ENCODE results near the gene CST4. TPM values are rescaled to one million over a fixed set of nuclear protein-coding genes. Genes with fewer than 3 reads are reported as not detected.
"Not testable (repeated sequence)": the region's sequence is repeated elsewhere in the genome, so short reads cannot be mapped to it uniquely, and the experiment has no call there.

CST4 gene, protein sequence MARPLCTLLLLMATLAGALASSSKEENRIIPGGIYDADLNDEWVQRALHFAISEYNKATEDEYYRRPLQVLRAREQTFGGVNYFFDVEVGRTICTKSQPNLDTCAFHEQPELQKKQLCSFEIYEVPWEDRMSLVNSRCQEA
- not detected in 2 replicates for total RNA-seq

GRCh38 chr20:23688684-23689398, at the start of gene CST4:
Gene CST4, minus strand, starts transcription at chr20:23689038. Its CDS starts 69 bp downstream, at chr20:23688969.
- H3K27me3 ChIP-seq (ENCODE audit: control insufficient read depth, insufficient read depth, low read length); H3K36me3 ChIP-seq (ENCODE audit: control insufficient read depth, insufficient read depth, low read length); H3K4me3 ChIP-seq (ENCODE audit: low read depth, low read length); DNase-seq (ENCODE audit: low read depth): not testable (repeated sequence)

GRCh38 chr20:23735391-23735790, 46.6 kb upstream of the CST4 start:
- H3K36me3 ChIP-seq (ENCODE audit: control insufficient read depth, insufficient read depth, low read length); DNase-seq (ENCODE audit: low read depth); H3K27me3 ChIP-seq (ENCODE audit: control insufficient read depth, insufficient read depth, low read length); H3K4me3 ChIP-seq (ENCODE audit: low read depth, low read length): not testable (repeated sequence)

DNA sequence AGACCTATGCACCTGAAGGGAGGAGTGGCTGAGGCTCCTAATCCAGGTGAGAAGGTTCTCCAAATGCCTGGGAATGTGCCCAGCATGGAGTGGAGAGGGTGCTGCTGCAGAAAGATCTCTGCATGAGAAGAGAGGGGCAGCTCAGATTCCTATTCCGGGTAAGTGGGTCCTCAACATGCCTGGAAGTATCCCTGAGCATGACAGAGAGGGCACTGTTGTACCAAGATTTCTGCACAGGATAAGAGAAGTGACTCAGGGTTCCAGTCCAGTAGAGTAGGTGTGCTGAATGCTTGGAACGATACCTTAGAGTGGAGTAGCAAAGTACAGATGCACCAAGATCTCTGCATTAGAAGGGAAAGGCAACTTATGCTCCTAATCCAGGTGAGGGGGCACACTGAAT, 46.1 kb upstream of the CST4 start:
- H3K27me3 ChIP-seq (ENCODE audit: control insufficient read depth, insufficient read depth, low read length); H3K4me3 ChIP-seq (ENCODE audit: low read depth, low read length); DNase-seq (ENCODE audit: low read depth); H3K36me3 ChIP-seq (ENCODE audit: control insufficient read depth, insufficient read depth, low read length): not testable (repeated sequence)

DNA sequence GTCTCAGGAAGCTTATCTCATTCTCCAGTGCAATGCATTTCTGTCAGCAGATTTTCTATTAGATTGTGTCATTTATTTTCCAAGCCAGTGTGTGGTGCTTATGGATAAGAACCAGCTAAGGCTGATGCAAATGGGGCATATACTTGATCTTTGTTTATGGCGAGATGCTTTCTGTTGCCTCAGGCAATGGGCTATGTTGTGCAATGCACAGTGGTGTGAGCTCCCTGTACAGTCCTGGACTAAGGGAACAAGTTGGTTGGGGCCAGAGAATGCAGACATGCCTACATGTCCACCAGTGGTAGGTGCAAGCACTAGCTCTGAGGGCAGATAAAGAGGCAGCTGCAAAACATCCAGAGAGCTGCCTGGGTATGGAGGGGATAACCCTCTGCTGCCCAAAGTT, 45.6 kb upstream of the CST4 start:
- not testable (repeated sequence) for H3K4me3 ChIP-seq (ENCODE audit: low read depth, low read length); H3K36me3 ChIP-seq (ENCODE audit: control insufficient read depth, insufficient read depth, low read length); H3K27me3 ChIP-seq (ENCODE audit: control insufficient read depth, insufficient read depth, low read length); DNase-seq (ENCODE audit: low read depth)

- Histone ChIP-seq H3K36me3 (ENCODE audit: control insufficient read depth, insufficient read depth, low read length) (no peaks in the 10 kb centered on the region), H3K4me3 (ENCODE audit: low read depth, low read length) (no peak overlapping the region), H3K27me3 (ENCODE audit: control insufficient read depth, insufficient read depth, low read length) (no peaks in the 10 kb centered on the region)
- TF ChIP-seq, protein P1, sequence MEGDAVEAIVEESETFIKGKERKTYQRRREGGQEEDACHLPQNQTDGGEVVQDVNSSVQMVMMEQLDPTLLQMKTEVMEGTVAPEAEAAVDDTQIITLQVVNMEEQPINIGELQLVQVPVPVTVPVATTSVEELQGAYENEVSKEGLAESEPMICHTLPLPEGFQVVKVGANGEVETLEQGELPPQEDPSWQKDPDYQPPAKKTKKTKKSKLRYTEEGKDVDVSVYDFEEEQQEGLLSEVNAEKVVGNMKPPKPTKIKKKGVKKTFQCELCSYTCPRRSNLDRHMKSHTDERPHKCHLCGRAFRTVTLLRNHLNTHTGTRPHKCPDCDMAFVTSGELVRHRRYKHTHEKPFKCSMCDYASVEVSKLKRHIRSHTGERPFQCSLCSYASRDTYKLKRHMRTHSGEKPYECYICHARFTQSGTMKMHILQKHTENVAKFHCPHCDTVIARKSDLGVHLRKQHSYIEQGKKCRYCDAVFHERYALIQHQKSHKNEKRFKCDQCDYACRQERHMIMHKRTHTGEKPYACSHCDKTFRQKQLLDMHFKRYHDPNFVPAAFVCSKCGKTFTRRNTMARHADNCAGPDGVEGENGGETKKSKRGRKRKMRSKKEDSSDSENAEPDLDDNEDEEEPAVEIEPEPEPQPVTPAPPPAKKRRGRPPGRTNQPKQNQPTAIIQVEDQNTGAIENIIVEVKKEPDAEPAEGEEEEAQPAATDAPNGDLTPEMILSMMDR (IDR thresholded peaks at IDR 0.05; ENCODE audit: insufficient read depth, low read length, poor library complexity, severe bottlenecking): no peak
- DNase-seq (ENCODE audit: low read depth): no peak
Observed at GRCh38 chr20:23727016-23727415, 38.2 kb upstream of the CST4 start.

GRCh38 chr20:23725102-23725501, 36.3 kb upstream of the CST4 start:
- TF ChIP-seq, protein P1 (IDR thresholded peaks at IDR 0.05; ENCODE audit: insufficient read depth, low read length, poor library complexity, severe bottlenecking): no peak
- no peak for DNase-seq (ENCODE audit: low read depth)
- no peaks in the 10 kb centered on the region for H3K36me3 ChIP-seq (ENCODE audit: control insufficient read depth, insufficient read depth, low read length)
- H3K27me3 ChIP-seq (ENCODE audit: control insufficient read depth, insufficient read depth, low read length): no peaks in the 10 kb centered on the region
- H3K4me3 ChIP-seq (ENCODE audit: low read depth, low read length): no peak overlapping the region

- not testable (repeated sequence) for H3K27me3 ChIP-seq (ENCODE audit: control insufficient read depth, insufficient read depth, low read length); H3K36me3 ChIP-seq (ENCODE audit: control insufficient read depth, insufficient read depth, low read length); DNase-seq (ENCODE audit: low read depth); H3K4me3 ChIP-seq (ENCODE audit: low read depth, low read length)
- TF ChIP-seq, protein P1 (IDR thresholded peaks at IDR 0.05; ENCODE audit: insufficient read depth, low read length, poor library complexity, severe bottlenecking): peak; percentile 35
Observed at GRCh38 chr20:23723659-23724307, 34.9 kb upstream of the CST4 start.

DNA sequence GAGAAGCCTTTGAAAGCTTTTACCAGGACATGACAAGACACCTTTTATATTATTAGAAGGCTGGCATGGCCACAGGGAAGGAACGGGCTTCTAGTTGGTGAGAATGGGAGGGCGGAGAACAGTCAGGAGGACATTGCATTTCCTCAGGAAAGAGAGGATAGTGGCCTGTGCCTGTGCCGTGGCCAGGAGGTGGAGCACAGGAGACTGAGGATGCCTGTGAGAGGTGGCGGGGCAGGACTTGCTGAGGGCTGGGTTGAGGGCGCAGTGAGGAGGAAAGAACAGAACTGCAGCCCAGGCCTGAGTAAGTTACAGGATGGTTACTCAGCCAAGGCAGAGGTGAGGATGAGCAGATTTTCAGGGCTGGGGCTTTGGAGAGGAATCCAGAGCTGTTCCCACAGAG, 34.0 kb upstream of the CST4 start:
- DNase-seq (ENCODE audit: low read depth); H3K36me3 ChIP-seq (ENCODE audit: control insufficient read depth, insufficient read depth, low read length); H3K27me3 ChIP-seq (ENCODE audit: control insufficient read depth, insufficient read depth, low read length); H3K4me3 ChIP-seq (ENCODE audit: low read depth, low read length): not testable (repeated sequence)
